NCI-H2171 (cell line): ENCODE measurements around the gene NCAPD2.

ENCODE experiments used
- DNase-seq: peaks from one replicate; lab custom pipeline; 2025; lab: John Stamatoyannopoulos, UW

NCAPD2 gene

GRCh38 chr12:6534945-6535696, 41.2 kb downstream of the NCAPD2 start:
- peak; percentile 99 for DNase-seq

GRCh38 chr12:6535697-6535946, 41.7 kb downstream of the NCAPD2 start:
- no peak for DNase-seq

GRCh38 chr12:6535960-6536847, 42.3 kb downstream of the NCAPD2 start:
- no peak for DNase-seq

- DNase-seq: no peak
Measured at GRCh38 chr12:6536894-6537579, 43.1 kb downstream of the NCAPD2 start.

- peak; percentile 84 for DNase-seq
Measured at GRCh38 chr12:6537580-6538419, 43.9 kb downstream of the NCAPD2 start.

GRCh38 chr12:6538420-6539313, 44.8 kb downstream of the NCAPD2 start:
- no peak for DNase-seq

- no peak for DNase-seq
Measured at GRCh38 chr12:6539314-6539682, 45.4 kb downstream of the NCAPD2 start.

GRCh38 chr12:6539707-6540134, 45.8 kb downstream of the NCAPD2 start:
- no peak for DNase-seq

- DNase-seq: peak; percentile 99
Measured at GRCh38 chr12:6540181-6540877, 46.4 kb downstream of the NCAPD2 start.

GRCh38 chr12:6541371-6542165, 47.7 kb downstream of the NCAPD2 start:
- DNase-seq: no peak

GRCh38 chr12:6542209-6543009, 48.5 kb downstream of the NCAPD2 start:
- no peak for DNase-seq

- DNase-seq: no peak
Measured at GRCh38 chr12:6546016-6546415, 52.1 kb downstream of the NCAPD2 start.

GRCh38 chr12:6547566-6547965, 53.7 kb downstream of the NCAPD2 start:
- no peak for DNase-seq

- no peak for DNase-seq
Measured at GRCh38 chr12:6547987-6548386, 54.1 kb downstream of the NCAPD2 start.

GRCh38 chr12:6548556-6548955, 54.7 kb downstream of the NCAPD2 start:
- DNase-seq: no peak

- DNase-seq: no peak
Measured at GRCh38 chr12:6548966-6549683, 55.2 kb downstream of the NCAPD2 start.

GRCh38 chr12:6549684-6550151, 55.8 kb downstream of the NCAPD2 start:
- DNase-seq: no peak
